Esophagus squamous epithelium (tissue), 4 donors: ENCODE measurements around the gene GLP1R.

Source experiments
- POLR2A ChIP-seq, 4 donors: fragments of 450-650 bp; IDR thresholded peaks; one replicate each; pipeline ENCODE4 v1.6.1; 2017; ENCODE audit warnings: antibody characterized with exemption in 4 of 4, mild to moderate bottlenecking in 4 of 4, moderate library complexity in 3 of 4
- TF ChIP-seq, protein P1 (sequence below), 6 experiments: fragments of 450-650 bp in 4 of 6; fragments of 200-600 bp in 2 of 6; sonication (generic) in 2 of 6; IDR thresholded peaks; one replicate each; pipeline ENCODE4 v1.5.1; 2016 to 2019; ENCODE audit warnings: antibody characterized with exemption in 6 of 6, mild to moderate bottlenecking in 4 of 6, moderate library complexity in 4 of 6

DNA sequence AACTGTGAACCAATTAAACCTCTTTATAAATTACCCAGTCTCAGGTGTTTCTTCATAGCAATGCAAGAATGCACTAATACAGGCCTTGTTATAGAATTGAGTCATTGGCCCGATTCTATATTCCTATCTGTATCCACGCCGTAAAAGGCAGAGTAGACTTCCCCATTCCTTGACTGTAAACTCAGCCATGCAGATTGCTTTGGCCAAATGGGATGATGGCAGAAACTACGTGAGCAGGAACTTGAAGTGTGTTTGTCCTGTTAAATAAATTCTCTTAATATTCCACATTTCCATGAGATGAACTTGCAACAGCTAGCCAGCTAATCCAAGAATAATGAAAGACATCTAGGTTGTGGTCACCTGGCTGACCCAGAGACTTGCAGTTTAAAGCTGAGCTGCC is 70.3 kb downstream of the GLP1R start:
- TF ChIP-seq, protein P1, sequence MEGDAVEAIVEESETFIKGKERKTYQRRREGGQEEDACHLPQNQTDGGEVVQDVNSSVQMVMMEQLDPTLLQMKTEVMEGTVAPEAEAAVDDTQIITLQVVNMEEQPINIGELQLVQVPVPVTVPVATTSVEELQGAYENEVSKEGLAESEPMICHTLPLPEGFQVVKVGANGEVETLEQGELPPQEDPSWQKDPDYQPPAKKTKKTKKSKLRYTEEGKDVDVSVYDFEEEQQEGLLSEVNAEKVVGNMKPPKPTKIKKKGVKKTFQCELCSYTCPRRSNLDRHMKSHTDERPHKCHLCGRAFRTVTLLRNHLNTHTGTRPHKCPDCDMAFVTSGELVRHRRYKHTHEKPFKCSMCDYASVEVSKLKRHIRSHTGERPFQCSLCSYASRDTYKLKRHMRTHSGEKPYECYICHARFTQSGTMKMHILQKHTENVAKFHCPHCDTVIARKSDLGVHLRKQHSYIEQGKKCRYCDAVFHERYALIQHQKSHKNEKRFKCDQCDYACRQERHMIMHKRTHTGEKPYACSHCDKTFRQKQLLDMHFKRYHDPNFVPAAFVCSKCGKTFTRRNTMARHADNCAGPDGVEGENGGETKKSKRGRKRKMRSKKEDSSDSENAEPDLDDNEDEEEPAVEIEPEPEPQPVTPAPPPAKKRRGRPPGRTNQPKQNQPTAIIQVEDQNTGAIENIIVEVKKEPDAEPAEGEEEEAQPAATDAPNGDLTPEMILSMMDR (IDR thresholded peaks at IDR 0.05), result no peak
- no peak for TF ChIP-seq POLR2A (IDR thresholded peaks at IDR 0.05)
